GDM1 (cell line): Measurements from ENCODE around the gene LIMCH1.

ENCODE experiments used
- DNase-seq: peaks from one replicate; lab custom pipeline; 2025; lab: John Stamatoyannopoulos, UW

LIMCH1 gene

GRCh38 chr4:41571422-41571821 lies 33.5 kb downstream of the LIMCH1 start:
- DNase-seq: no peak

GRCh38 chr4:41572516-41572915 lies 34.6 kb downstream of the LIMCH1 start:
- no peak for DNase-seq

- no peak for DNase-seq
Measured at GRCh38 chr4:41572956-41573355, 35.0 kb downstream of the LIMCH1 start.

GRCh38 chr4:41573502-41574001 lies 35.6 kb downstream of the LIMCH1 start:
- no peak for DNase-seq

GRCh38 chr4:41575207-41575606 lies 37.2 kb downstream of the LIMCH1 start:
- DNase-seq: no peak

- no peak for DNase-seq
Measured at GRCh38 chr4:41575665-41576064, 37.7 kb downstream of the LIMCH1 start.

- no peak for DNase-seq
Measured at GRCh38 chr4:41579043-41579442, 41.1 kb downstream of the LIMCH1 start.

GRCh38 chr4:41579526-41579925 lies 41.6 kb downstream of the LIMCH1 start:
- DNase-seq: no peak

- no peak for DNase-seq
Measured at GRCh38 chr4:41580007-41580406, 42.0 kb downstream of the LIMCH1 start.

- no peak for DNase-seq
Measured at GRCh38 chr4:41586675-41587225, 48.8 kb downstream of the LIMCH1 start.

GRCh38 chr4:41587286-41587685 lies 49.3 kb downstream of the LIMCH1 start:
- DNase-seq: no peak

- no peak for DNase-seq
Measured at GRCh38 chr4:41590591-41590990, 52.6 kb downstream of the LIMCH1 start.

- DNase-seq: no peak
Measured at GRCh38 chr4:41594432-41594831, 56.5 kb downstream of the LIMCH1 start.

GRCh38 chr4:41597494-41597893 lies 59.5 kb downstream of the LIMCH1 start:
- no peak for DNase-seq

- no peak for DNase-seq
Measured at GRCh38 chr4:41598580-41598979, 60.6 kb downstream of the LIMCH1 start.

GRCh38 chr4:41599192-41599786 lies 61.3 kb downstream of the LIMCH1 start:
- DNase-seq: no peak

GRCh38 chr4:41600243-41600912 lies 62.4 kb downstream of the LIMCH1 start:
- DNase-seq: no peak

GRCh38 chr4:41601025-41601424 lies 63.1 kb downstream of the LIMCH1 start:
- no peak for DNase-seq

- DNase-seq: no peak
Measured at GRCh38 chr4:41602113-41602512, 64.2 kb downstream of the LIMCH1 start.

GRCh38 chr4:41602886-41603498 lies 65.0 kb downstream of the LIMCH1 start:
- no peak for DNase-seq

GRCh38 chr4:41609851-41610250 lies 71.9 kb downstream of the LIMCH1 start:
- no peak for DNase-seq

- DNase-seq: no peak
Measured at GRCh38 chr4:41610474-41610873, 72.5 kb downstream of the LIMCH1 start.
